ENCODE results near the gene PREX1.

Gene PREX1

GRCh38 chr20:48737434-48738093, 90.2 kb downstream of the PREX1 start:
- TF ChIP-seq CTCF (conservative IDR thresholded peaks at IDR 0.05; ENCODE audit: low read depth): no peak
- POLR2A ChIA-PET (ENCODE audit: low non-redundant PET): no interaction called here
- H3K27ac ChIP-seq: no peak overlapping the region
- CTCF ChIA-PET: no interaction called here
- no peak for DNase-seq (ENCODE audit: low spot score)

DNA sequence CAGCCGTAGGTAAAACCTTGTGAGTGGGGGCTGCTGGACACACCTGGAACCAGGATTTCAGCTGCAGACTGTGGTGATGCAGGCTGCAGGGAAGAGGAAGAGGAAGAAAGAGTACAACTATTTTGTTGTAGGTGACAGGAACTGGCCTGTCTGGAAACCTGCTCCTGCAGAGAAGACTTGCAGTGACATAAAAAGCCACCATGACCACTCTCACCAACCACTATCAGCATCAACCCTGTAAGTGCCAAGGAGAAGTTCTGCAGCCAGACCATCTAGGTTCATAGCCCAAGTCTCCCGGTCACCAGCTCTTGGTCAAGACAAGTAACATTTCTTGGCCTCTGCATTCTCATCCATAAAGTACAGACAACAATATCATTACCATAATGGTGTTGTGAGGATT, 91.2 kb downstream of the PREX1 start:
- no peak for TF ChIP-seq CTCF (conservative IDR thresholded peaks at IDR 0.05; ENCODE audit: low read depth)
- H3K27ac ChIP-seq: no peak overlapping the region
- no peak for DNase-seq (ENCODE audit: low spot score)
- ChIA-PET CTCF (no interaction called here), POLR2A (ENCODE audit: low non-redundant PET) (no interaction called here)

DNA sequence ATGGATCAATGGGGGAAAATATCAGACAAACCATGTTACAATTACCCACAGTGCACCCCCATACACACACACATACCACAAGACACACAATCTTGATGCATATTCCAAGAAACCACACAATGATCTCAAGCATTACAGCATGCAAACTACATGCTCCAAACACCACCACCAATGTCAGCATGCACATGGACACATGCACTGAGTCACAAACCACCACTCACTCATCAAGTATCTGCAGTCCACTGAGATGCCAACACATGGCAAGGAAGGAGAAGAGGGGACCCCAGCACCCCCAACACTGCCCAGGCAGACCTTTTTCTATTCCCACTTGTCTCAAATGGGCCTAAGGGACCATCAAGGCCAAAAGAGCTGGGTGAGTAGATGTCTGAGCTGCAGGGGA, 91.6 kb downstream of the PREX1 start:
- no peak for DNase-seq (ENCODE audit: low spot score)
- TF ChIP-seq CTCF (conservative IDR thresholded peaks at IDR 0.05; ENCODE audit: low read depth): no peak
- no peak overlapping the region for H3K27ac ChIP-seq
- ChIA-PET POLR2A (ENCODE audit: low non-redundant PET) (no interaction called here), CTCF (no interaction called here)

- no peak overlapping the region for H3K27ac ChIP-seq
- DNase-seq (ENCODE audit: low spot score): no peak
- no peak for TF ChIP-seq CTCF (conservative IDR thresholded peaks at IDR 0.05; ENCODE audit: low read depth)
- ChIA-PET POLR2A (ENCODE audit: low non-redundant PET) (no interaction called here), CTCF (no interaction called here)
Measured at GRCh38 chr20:48735112-48735511, 92.7 kb downstream of the PREX1 start.

DNA sequence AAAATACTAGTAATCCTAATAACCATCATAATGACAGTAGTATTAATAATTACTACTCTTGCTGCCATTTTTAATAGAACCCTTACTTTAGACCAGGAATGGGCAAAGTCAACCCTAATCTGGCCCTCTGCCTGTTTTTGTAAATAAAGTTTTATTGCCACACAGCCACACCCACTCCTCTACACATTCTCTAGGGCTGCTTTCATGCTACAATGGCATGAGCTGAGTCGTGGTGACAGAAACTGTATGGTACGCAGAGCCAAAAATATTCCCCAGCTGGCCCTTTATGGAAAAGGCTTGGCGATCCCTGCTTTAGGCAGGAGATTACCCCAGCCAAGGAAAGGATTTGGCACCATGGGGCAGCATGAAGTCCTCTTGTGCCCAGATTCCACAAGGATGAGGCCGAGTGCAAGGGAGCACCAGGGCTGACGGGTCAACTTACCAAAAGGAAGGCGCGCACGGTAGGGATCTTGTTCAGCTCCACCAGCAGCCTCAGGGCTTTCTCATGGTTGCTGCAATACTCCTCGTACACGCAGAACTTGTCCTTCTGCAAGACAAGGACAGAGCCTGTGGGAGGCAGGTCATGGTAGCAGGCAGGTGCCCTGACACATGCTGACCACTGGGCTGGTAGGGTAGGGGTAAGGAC, 93.6 kb downstream of the PREX1 start:
- POLR2A ChIA-PET (ENCODE audit: low non-redundant PET): no interaction called here
- H3K27ac ChIP-seq: no peak overlapping the region
- CTCF ChIA-PET: no interaction called here

GRCh38 chr20:48733296-48733790, 94.5 kb downstream of the PREX1 start:
- ChIA-PET CTCF (no interaction called here), POLR2A (ENCODE audit: low non-redundant PET) (no interaction called here)
- no peak for TF ChIP-seq CTCF (conservative IDR thresholded peaks at IDR 0.05; ENCODE audit: low read depth)
- DNase-seq (ENCODE audit: low spot score): peak; percentile 48
- H3K27ac ChIP-seq: no peak overlapping the region

More for the DNA sequence above, 93.6 kb downstream of the PREX1 start:
- DNase-seq (ENCODE audit: low spot score): no peak
- TF ChIP-seq CTCF (conservative IDR thresholded peaks at IDR 0.05; ENCODE audit: low read depth): no peak
